T-helper 9 cell (primary cell): ENCODE results near the gene HSD11B2.

Source experiments
- DNase-seq: peaks from one replicate; pipeline ENCODE4 v3.0.0-alpha.2; 2020
- total RNA-seq, 2 donors: gene quantifications; one replicate each; lab custom pipeline; 2026; lab: John Stamatoyannopoulos, UW

The HSD11B2 gene
- 0 reads per million in 2 donors for total RNA-seq

DNA sequence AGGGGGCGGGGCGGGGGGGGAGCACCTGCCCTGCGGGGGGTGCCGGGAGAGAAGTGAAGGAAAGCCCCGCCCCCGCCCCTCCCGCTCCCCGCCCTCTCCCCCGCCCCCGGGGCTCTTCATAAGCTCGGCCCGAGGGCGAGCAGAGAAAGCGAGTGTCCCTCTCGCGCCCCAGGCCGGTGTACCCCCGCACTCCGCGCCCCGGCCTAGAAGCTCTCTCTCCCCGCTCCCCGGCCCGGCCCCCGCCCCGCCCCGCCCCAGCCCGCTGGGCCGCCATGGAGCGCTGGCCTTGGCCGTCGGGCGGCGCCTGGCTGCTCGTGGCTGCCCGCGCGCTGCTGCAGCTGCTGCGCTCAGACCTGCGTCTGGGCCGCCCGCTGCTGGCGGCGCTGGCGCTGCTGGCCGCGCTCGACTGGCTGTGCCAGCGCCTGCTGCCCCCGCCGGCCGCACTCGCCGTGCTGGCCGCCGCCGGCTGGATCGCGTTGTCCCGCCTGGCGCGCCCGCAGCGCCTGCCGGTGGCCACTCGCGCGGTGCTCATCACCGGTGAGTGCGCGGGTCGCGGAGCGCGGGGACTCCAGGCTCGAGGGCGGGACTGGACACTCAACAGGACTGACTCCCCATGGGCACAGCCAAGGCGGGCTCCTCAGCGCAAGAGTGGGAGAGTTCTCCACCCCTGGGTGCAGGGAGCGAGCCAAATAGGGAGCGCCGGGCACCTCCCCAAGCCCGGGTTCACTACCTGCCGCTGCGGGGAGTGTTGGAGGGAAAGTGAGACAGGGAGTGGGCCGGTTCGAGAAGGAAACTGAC, at the start of gene HSD11B2:
Gene HSD11B2, plus strand, starts transcription at position 145 of the 798 bp plus-strand sequence. Its CDS starts 128 bp downstream, at position 273.
- DNase-seq, result no peak

DNA sequence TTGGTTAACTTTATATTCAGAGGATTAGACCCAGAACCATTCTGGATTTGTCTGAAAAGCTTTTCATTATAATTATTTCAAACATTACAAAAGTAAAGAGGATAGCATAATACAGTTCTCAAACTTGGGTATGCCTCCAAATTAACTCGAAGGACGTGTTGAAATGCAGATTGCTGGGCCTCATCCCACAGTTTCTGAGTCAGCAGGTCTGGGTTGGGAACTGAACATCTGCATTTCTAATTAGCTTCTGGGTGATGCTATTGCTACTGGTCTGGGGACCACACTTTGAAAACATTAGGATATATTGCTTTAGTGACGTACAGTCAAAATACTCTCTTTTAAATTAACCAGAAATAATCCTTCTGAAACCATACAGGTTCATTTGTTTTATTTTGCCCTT, 47.6 kb upstream of the HSD11B2 start:
- no peak for DNase-seq

GRCh38 chr16:67384778-67385510, 46.0 kb upstream of the HSD11B2 start:
- DNase-seq, result no peak

DNA sequence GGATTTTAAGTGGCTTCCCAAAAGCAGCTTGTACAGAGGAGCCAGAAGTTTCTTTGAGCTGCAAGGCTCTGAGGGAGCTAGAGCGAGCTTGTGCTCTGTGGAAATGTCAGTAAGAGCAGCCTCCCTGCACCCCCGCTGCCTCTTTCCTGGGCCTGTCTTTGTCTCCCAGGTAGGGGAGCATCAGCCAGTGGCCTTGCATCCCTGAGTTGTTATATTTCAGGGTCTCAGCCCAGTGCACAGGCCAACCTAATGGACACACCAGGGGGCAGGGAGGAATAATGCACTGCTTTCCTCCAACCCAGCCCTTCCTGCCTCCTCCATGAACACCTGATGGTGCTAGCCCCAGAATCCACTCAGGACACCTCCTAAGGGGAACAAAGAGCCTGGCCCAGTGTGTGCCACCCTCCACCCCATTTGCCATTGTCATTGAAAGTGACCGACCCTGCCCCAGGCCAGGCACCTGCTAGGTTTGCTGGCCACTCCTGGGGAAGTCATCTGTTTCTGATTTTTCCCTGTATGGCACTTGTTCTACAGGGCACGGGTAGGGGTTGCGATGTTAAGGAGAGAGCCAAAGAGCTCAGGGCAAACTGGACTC, 44.0 kb upstream of the HSD11B2 start:
- DNase-seq, result no peak

DNA sequence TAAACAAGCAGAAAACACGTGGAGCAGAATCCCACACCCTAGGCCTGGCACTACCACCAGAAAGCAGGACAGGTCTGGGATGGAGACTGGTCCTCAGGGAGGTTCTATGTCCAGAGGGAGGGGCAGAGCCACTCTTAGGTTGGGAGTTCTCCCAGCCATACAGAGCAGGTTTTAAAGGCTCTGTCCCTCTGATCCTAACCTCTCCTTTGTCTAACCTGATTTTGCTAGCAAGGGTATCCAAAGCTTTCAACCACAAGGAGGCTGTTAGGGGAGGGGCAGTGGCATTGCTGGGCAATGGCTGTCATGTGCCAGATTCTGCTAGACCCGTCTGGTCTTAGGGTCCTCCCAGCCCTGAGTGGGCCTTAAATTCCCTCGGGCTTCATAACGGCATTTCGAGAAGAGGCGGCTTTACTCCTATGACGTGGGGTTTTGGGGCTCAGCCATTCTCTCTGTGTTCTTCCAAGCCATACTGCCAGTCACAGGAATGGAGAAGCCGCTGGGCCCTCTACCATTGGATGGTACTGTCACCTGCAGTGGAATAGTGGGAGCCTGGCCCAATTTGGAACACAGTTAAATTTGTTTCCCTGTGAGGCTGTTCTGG, 43.3 kb upstream of the HSD11B2 start:
- no peak for DNase-seq

- DNase-seq, result no peak
Observed at GRCh38 chr16:67388191-67388590, 42.7 kb upstream of the HSD11B2 start.

GRCh38 chr16:67388591-67388990, 42.3 kb upstream of the HSD11B2 start:
- no peak for DNase-seq

- no peak for DNase-seq
Observed at GRCh38 chr16:67389911-67390815, 40.8 kb upstream of the HSD11B2 start.

DNA sequence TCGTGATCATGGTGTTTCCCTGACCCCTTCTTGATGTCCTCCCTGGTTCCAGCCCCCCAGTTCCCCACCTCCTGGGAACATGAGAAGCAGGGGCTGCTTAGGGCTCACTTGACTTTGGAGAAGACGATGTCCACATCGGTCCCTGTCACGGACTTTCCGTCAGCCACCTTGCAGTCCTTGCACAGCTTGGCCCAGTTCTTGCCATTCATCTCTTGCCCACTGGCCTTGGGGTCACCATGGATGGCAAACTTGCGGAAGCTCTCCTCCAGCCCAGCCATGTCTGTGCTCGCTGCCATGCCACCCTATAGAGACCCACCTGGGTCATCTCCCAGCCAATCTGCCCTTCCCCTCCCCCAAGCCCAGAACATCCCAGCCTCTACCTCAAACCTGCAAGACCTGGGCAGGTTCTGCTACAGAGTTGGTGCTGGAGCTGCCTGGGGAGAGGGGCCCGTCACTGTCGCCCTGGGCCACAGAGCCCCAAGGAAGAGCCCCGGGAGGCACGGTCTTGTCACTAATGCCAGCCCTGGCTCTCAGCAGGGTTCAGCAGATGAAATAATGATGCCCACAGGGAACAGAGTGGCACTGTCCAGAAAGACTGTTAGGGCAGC, 40.0 kb upstream of the HSD11B2 start:
- no peak for DNase-seq

DNA sequence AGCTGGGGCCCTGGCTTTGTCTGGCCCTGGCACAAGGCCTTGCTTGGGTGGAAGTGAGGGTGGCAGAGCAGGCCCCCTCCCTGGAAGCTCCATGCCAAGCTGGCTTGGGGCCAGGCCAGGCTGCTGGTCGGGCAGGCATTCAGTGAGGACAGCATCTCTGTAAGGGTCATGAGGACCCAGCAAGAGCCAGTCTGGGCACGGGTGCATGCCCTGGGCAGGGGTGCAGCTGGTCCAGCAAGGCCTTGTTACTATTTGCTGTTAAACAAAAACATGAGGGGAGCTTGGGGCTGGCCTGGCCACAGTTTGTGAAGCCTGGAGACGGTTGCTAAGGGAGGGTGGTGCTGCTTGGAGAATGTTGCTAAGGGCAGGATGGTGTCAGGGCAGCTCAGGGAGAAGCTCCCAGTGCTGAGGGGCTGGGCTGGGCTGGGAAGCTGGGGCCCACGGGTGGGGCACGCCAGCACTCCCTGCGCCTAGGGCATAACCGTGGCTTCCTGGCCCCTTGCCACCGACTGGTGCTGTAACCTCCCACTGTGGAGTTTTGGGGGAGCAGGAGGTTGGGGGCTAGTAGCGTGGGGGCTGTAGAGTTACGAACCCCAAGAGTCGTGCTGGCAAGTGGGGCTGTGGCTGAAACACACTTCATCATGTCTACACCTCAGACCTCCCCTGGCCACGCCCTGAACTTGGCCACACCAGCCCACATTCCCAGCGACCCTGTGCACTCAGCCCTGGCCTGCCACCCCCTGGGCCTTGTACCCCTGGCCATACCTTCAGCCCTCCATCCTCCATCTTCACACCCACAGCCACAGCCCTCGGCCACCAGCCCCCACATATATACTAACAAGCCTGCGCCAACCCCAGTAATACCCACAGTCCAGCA, 39.3 kb upstream of the HSD11B2 start:
- DNase-seq, result no peak

DNA sequence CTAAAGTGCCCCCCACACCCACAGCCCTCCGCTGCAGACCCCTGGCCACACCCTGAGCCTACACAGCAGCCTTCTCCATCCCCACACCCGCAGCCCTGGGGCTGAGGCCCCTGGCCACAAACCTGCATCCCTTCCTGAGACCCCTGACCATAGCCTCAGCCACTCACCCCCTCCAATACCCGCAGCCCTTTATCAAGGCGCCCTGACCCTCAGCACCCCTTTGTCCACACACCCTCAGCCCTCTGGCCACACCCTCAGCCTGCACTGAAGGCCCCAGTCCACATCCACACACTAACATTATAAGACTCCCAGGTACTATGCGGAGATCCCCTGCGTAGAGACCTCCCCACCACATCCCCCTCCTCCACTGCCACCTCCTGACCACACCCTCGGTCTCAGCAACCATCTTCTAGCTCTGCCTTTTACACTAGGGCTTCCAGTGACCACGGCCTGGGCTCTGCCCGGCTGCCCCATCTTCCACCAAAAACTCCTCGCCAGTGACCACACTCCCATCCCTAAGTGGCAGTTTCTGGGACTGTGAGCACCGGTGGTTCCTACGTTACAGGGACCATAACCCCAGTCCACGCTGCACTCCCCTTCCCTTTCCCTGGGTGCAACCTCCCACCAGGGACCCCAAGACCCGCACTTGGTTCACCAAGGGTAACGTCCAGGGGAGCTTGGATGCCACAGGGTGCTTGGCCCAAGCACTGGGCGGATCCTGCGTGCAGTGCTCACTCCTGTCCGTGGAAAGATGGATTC, 38.4 kb upstream of the HSD11B2 start:
- DNase-seq, result no peak

DNA sequence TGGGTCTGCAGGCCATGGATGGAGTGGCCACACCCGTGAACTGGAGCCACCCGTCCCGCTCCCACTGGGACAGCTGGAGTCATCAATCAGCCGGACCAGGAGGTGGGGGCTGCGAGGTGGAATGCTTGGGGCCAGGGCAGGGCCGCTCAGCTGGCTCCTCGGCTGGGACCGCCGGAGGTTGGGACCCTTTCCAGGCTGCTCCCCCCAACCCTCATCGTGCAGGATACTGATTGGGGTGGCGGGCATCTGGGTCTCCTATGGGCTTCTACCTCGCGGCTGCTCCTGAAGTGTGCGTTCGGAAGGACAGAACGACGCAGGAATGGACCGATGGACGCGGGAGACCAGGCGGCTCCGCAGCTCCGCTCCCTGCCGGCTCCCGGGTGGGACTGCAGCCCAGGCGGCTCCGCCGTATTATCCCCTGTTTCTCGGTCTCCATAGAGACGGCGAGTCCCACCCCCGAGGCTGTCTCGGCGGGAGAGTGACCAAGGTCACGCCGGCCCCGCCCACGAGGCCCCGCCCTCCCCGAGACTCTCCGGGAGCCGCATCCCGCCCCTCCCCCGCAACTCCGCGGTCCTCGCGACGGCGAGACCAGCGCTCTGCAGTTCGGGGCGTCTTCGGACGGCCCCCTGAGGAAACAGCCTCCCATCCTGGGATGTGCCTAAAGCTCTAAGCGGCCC, 37.7 kb upstream of the HSD11B2 start, which contains the start of gene TPPP3:
Gene TPPP3, minus strand, starts transcription at position 388 of the 677 bp plus-strand sequence. CDS start 2,387 bp downstream, outside the sequence.
- DNase-seq, result no peak

DNA sequence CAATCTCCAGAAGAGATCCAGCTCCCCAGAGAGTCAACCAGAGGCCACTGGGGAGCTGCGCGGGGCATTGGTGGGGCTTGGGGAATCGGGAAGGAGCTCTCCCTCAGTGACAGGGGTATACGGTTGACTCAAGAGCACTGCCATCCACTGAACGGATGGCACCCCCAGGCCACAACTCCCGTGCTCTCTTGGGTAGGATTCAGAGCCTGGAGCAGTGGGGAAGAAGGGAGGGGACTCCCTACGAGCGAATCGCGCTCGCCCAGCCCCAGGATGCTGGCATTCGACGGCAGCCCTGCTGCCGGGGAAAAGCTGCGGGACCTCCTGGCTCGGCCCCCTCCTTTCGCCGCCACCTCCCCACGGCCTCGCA, 37.1 kb upstream of the HSD11B2 start:
- no peak for DNase-seq

- DNase-seq, result no peak
Observed at GRCh38 chr16:67394155-67395104, 36.5 kb upstream of the HSD11B2 start.

DNA sequence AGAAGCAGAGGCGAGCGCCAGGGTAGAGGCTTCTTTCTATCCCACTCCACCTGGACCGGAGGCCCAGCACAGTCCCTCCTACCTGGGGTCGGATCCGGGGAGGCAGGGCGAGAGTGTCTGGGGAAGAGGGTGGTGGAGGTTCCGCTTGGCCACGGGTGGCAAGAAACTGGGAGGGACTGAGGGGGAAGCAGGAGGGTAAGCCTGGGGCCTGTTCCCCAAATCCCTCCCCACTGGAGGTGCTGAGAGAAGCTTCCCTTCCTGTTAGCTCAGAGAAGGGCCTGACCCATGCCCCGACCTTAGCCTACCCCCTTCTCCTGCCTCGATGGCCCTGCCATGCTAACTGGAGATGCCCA, 35.8 kb upstream of the HSD11B2 start:
- DNase-seq, result no peak

DNA sequence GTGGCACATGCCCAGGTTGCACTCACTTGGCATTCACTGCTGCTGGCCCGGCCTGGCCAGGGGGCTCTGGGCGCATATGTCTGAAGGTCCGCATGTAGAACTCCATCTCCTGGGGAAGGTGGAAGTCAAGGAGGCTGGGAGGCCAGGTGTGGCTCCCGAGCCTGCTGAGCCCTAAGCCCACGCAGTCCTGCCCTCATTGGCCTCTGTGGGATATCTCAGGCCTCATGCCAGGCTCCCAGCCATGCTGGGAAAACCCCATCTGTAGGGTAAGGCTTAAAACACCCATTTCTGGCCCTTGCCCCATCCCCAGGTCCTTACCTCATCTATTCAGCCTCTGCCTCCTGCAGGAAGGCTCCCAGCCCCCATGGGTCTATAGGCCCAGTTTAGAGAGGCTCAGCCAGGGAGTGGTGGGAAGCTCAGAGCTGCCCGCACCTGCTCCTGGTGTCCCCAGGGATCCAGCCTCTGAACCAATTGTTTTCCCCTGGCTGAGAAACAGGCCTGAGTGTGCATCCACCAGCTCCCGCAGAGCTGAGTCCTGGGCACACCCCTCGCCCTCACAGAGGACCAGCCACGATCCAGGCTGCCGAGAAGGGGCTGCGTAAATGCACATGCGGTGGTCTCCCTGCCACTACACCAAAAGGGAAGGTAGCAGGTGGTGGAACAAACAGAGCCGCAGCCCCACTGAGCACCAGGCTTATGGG, 35.3 kb upstream of the HSD11B2 start:
- no peak for DNase-seq
